PC-3 (cell line): ENCODE results near the gene KNG1. TPM values are rescaled to one million over a fixed set of nuclear protein-coding genes. Genes with fewer than 3 reads are reported as not detected.
A peak's percentile ranks its signal among the peaks of the same experiment; 100 is the strongest.

Experiments
- ATAC-seq: fragments of 200-7000 bp; cut with Tn5 transposase; 2 replicates; pipeline ENCODE4 v1.9.1; 2020; ENCODE audit warnings: mild to moderate bottlenecking, moderate library complexity
- BruUV-seq: library from RNA; stranded (reverse); fragments of 400-500 nt; replicated peaks from 2 replicates; lab custom pipeline; 2021; lab: Mats Ljungman, UMichigan
- CTCF ChIA-PET: fragments of 300-600 bp; sonication (Branson Sonifier 250); formaldehyde crosslinking; loops from one replicate; lab custom pipeline; 2022; ENCODE audit warnings: antibody characterized with exemption; lab: Charles Lee
- POLR2A ChIA-PET: fragments of 300-600 bp; sonication (Branson Sonifier 250); formaldehyde crosslinking; loops from one replicate; lab custom pipeline; 2022; ENCODE audit warnings: antibody characterized with exemption; ENCODE audit not compliant: unreplicated experiment; lab: Charles Lee
- DNase-seq: peaks from one replicate; pipeline ENCODE4 v3.0.0-alpha.2; 2015
- H2AFZ ChIP-seq: fragments of 300-600 bp; sonication (generic); 2 replicates; pipeline ENCODE4 v1.6.0; 2016; ENCODE audit warnings: antibody characterized with exemption, low read length
- H3F3A ChIP-seq: fragments of 300-600 bp; sonication (generic); one replicate; pipeline ENCODE4 v1.6.0; 2017; ENCODE audit warnings: antibody characterized with exemption, low read length, control low read depth, mild to moderate bottlenecking; ENCODE audit not compliant: unreplicated experiment
- H3K27ac ChIP-seq: fragments of 300-600 bp; sonication (generic); 2 replicates; pipeline ENCODE4 v1.5.1; 2016; ENCODE audit warnings: mild to moderate bottlenecking, low read length
- H3K27me3 ChIP-seq: fragments of 300-600 bp; sonication (generic); 2 replicates; pipeline ENCODE4 v1.6.1; 2016; ENCODE audit warnings: low read length, mixed read lengths
- H3K36me3 ChIP-seq: fragments of 300-600 bp; sonication (generic); 2 replicates; pipeline ENCODE4 v1.6.1; 2016; ENCODE audit warnings: low read depth, mixed run types, low read length, mixed read lengths
- H3K4me1 ChIP-seq: fragments of 300-600 bp; sonication (generic); 2 replicates; pipeline ENCODE4 v1.5.1; 2016; ENCODE audit warnings: low read length; ENCODE audit not compliant: insufficient read depth
- H3K4me2 ChIP-seq: fragments of 300-600 bp; sonication (generic); 2 replicates; pipeline ENCODE4 v1.6.0; 2016; ENCODE audit warnings: low read length
- H3K4me3 ChIP-seq: fragments of 300-600 bp; sonication (generic); 2 replicates; pipeline ENCODE4 v1.5.1; 2016; ENCODE audit warnings: mild to moderate bottlenecking, low read length, mixed read lengths
- H3K79me2 ChIP-seq: fragments of 300-600 bp; sonication (generic); 2 replicates; pipeline ENCODE4 v1.6.1; 2017; ENCODE audit warnings: low read length, mixed read lengths
- H3K9ac ChIP-seq: fragments of 300-600 bp; sonication (generic); 2 replicates; pipeline ENCODE4 v1.6.0; 2016; ENCODE audit warnings: mild to moderate bottlenecking, low read length
- H3K9me2 ChIP-seq: fragments of 300-600 bp; sonication (generic); replicated peaks from 2 replicates; pipeline ENCODE4 v1.6.1; 2016; ENCODE audit warnings: mixed run types, low read length, mixed read lengths
- H3K9me3 ChIP-seq: fragments of 300-600 bp; sonication (generic); 2 replicates; pipeline ENCODE4 v1.6.1; 2016; ENCODE audit warnings: low read length, mixed read lengths
- H4K20me1 ChIP-seq: fragments of 300-600 bp; sonication (generic); 2 replicates; pipeline ENCODE4 v1.6.1; 2016; ENCODE audit warnings: low read length, mixed read lengths
- EZH2 ChIP-seq: fragments of 300-600 bp; sonication (generic); IDR thresholded peaks from one replicate; pipeline ENCODE4 v1.6.1; 2017; ENCODE audit warnings: antibody characterized with exemption, mild to moderate bottlenecking, low read length; ENCODE audit not compliant: unreplicated experiment
- EZH2phosphoT487 ChIP-seq: fragments of 300-600 bp; sonication (generic); IDR thresholded peaks from 2 replicates; pipeline ENCODE4 v1.6.1; 2018; ENCODE audit warnings: mild to moderate bottlenecking, antibody characterized with exemption, low read length, borderline replicate concordance
- intact Hi-C: fragments of 100-400 bp; cut with micrococcal nuclease; formaldehyde crosslinking; loops from 2 replicates; pipeline ENCODE4 v1.9.0; 2023
- total RNA-seq: library from RNA; depleted of rRNA; stranded (reverse); fragments of >200 nt; gene quantifications from 2 replicates; pipeline ENCODE4 v1.2.3, GENCODE V29; 2014
- TF ChIP-seq, protein P1 (sequence below): fragments of 300-600 bp; sonication (generic); conservative IDR thresholded peaks from 2 replicates; pipeline ENCODE4 v1.5.1; 2017; ENCODE audit warnings: antibody characterized with exemption, low read depth, mild to moderate bottlenecking, low read length

Gene KNG1
- total RNA-seq, 1 experiment from 2014 or later = not detected

DNA sequence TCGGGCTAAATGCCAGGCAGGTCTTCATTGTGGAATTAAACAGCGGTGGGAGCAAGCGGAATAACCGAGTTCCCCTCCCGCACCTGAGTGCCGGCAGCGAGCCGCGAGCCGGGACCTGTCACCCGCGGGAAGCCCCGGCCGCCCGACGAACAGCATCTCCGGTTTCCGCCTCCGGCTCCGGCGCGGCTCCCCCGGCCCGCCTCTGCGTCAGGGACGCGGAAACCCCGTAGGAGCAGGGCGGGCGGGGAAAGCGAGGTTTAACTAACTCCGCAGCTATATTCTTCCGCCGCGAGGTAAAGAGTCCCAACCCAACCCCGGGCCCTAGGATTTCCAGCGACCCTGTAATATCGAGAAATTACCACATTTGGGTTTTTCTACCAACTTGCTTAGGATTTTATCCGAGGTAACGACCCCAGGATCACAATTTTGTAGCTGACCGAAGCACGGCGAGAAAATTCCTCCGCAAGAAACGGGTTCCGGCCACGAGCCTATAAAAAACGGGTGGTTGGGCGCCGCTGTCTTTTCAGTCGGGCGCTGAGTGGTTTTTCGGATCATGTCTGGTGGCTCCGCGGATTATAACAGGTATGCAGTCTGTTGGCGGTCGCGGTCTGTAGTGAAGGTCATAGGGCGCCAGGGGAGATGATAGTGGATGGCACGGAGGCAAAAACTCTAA lies 66.0 kb downstream of the KNG1 start, which contains the start of gene EIF4A2:
Gene EIF4A2 (plus strand): TSS at position 520 of the 673 bp plus-strand sequence. CDS start 34 bp downstream, at position 554.
- intact Hi-C loops = loop anchor here (2.0 to 10.0 kb wide), 3 partner anchors 30 to 678 kb away; partner anchors contain the start of genes ETV5 and TBCCD1
- Histone ChIP-seq H4K20me1 (peaks cover 47% of the 10 kb centered on the region), H3K9me2 (no peaks in the 10 kb centered on the region), H3K36me3 (peaks cover 47% of the 10 kb centered on the region), H3K79me2 (peaks cover 61% of the 10 kb centered on the region), H3K9me3 (no peaks in the 10 kb centered on the region), H3K27me3 (no peaks in the 10 kb centered on the region), H3K4me1 (peaks cover 31% of the 10 kb centered on the region), H3K27ac (peak within 1 kb of the TSS; percentile 73), H2AFZ (peak within 1 kb of the TSS; percentile 77), H3F3A (peaks cover 39% of the 10 kb centered on the region), H3K4me2 (peak within 1 kb of the TSS; percentile 84), H3K4me3 (peak within 1 kb of the TSS; percentile 100), H3K9ac (peak within 1 kb of the TSS; percentile 99)
- no TSS peak for BruUV-seq
- ATAC-seq = peak; percentile 71
- DNase-seq = peak; percentile 91
- TF ChIP-seq, protein P1, sequence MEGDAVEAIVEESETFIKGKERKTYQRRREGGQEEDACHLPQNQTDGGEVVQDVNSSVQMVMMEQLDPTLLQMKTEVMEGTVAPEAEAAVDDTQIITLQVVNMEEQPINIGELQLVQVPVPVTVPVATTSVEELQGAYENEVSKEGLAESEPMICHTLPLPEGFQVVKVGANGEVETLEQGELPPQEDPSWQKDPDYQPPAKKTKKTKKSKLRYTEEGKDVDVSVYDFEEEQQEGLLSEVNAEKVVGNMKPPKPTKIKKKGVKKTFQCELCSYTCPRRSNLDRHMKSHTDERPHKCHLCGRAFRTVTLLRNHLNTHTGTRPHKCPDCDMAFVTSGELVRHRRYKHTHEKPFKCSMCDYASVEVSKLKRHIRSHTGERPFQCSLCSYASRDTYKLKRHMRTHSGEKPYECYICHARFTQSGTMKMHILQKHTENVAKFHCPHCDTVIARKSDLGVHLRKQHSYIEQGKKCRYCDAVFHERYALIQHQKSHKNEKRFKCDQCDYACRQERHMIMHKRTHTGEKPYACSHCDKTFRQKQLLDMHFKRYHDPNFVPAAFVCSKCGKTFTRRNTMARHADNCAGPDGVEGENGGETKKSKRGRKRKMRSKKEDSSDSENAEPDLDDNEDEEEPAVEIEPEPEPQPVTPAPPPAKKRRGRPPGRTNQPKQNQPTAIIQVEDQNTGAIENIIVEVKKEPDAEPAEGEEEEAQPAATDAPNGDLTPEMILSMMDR = no peak
- POLR2A ChIA-PET = interaction anchor here (0.5 to 1.3 kb wide), 7 partner anchors 58 to 810 kb away, joined by 3 to 9 read pairs (median 4); partner anchors contain the start of gene DNAJB11
- CTCF ChIA-PET = interaction anchor here (0.7 kb wide), 1 partner anchor 166 kb away, joined by 4 read pairs; no protein-coding TSS in a partner anchor

DNA sequence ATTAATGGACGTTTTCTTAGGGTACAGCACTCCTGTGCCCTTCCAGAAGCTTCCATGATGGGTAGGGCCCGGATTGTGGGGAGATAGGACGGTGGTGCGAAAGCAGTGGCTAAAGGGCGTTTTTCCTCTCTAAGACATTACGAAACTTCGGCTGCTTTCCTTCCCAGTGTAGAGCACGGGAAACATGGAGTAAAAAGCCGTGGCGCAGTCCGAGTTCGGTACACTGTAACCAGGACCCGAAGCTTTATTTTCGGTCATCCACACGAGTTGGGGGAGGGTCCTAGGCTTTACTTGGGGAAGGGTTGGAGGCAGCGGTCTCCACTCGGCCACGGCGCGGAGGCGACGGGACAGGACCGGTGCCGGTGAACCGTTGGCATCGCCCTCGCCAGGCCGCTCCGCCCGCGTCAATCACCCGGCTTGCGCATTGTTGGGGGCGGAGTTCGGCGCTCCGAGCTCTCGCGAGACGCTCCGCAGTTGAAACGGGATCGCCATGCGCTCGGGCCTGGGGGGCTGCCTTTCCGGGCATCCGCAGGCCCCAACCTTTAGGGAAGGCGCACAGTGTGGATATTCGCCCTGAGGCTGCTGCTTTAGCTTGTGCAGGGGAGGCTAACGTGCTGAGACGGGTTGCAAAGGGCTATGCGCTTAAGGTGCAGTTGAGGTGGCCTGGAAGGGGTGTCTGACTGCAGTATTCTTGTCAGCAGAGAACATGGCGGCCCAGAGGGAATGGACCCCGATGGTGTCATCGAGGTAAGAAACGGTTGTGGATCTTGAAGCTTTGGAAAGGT lies 66.8 kb downstream of the KNG1 start:
- Histone ChIP-seq H3K36me3 (peaks cover 55% of the 10 kb centered on the region), H3K4me2 (peak overlapping the region; percentile 84), H3K9me2 (no peaks in the 10 kb centered on the region), H2AFZ (peak overlapping the region; percentile 77; the same call in 1 of the 2 replicates), H3K4me3 (peak overlapping the region; percentile 100), H3K9ac (peak overlapping the region; percentile 99), H3K9me3 (no peaks in the 10 kb centered on the region), H3K27ac (peak overlapping the region; percentile 73), H4K20me1 (peaks cover 54% of the 10 kb centered on the region), H3K4me1 (peaks cover 31% of the 10 kb centered on the region), H3K27me3 (no peaks in the 10 kb centered on the region), H3K79me2 (peaks cover 68% of the 10 kb centered on the region), H3F3A (peaks cover 46% of the 10 kb centered on the region)
- ATAC-seq (peak; percentile 56), DNase-seq (peak; percentile 58)
- CTCF ChIA-PET = interaction anchor here (0.7 kb wide), 1 partner anchor 167 kb away, joined by 4 read pairs; no protein-coding TSS in a partner anchor
- TSS peak; percentile 55 for BruUV-seq
- POLR2A ChIA-PET = interaction anchor here (0.5 to 1.2 kb wide), 4 partner anchors 86 to 500 kb away, joined by 3 to 4 read pairs (median 4); partner anchors contain the start of gene DNAJB11
- TF ChIP-seq EZH2 = no peak
- TF ChIP-seq, protein P1 = no peak
- no peak for TF ChIP-seq EZH2phosphoT487
- intact Hi-C loops = loop anchor here (2.0 to 10.0 kb wide), 3 partner anchors 31 to 679 kb away; partner anchors contain the start of genes ETV5 and TBCCD1
